ENCODE measurements around the gene NAGPA.

DNA sequence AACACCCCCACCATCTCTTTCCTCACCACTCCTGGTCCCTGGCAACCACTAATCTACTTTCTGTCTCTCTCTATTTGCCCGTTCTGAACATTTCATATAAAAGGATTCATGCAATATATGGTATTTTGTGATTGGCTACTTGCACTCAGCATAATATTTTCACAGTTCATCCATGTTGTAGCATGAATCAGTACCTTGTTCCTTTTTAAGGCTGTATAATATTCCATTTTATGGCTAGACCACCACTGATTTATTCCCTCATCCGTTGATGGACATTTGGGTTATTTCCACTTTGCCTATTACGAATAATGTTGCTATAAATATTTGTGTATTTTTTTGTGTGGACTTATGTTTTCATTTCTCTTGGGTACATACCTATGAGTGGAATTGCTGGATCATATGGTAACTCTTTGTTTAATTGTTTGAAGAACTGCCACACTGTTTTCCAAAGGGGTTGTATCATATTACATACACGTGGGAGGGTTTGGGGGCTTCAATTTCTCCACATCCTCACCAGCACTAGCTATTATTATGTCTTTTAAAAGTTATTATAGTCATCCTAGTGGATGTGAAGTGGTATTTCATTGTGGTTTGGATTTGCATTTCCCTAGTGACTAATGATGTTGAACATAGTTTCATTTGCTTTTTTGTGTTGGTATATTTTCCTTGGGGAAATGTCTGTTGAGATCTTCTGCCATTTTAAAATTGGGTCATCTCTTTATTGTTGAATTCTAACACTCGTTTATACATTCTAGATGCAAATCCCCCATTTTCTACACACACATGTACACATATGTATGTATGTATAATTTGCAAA is 49.4 kb downstream of the NAGPA start:
- TF ChIP-seq CTCF (IDR thresholded peaks at IDR 0.05; ENCODE audit: poor library complexity, severe bottlenecking) = no peak
- no peak for TF ChIP-seq POLR2AphosphoS5 (IDR thresholded peaks at IDR 0.05)
